Measurements from ENCODE around the gene BCAS1.

Gene BCAS1

DNA sequence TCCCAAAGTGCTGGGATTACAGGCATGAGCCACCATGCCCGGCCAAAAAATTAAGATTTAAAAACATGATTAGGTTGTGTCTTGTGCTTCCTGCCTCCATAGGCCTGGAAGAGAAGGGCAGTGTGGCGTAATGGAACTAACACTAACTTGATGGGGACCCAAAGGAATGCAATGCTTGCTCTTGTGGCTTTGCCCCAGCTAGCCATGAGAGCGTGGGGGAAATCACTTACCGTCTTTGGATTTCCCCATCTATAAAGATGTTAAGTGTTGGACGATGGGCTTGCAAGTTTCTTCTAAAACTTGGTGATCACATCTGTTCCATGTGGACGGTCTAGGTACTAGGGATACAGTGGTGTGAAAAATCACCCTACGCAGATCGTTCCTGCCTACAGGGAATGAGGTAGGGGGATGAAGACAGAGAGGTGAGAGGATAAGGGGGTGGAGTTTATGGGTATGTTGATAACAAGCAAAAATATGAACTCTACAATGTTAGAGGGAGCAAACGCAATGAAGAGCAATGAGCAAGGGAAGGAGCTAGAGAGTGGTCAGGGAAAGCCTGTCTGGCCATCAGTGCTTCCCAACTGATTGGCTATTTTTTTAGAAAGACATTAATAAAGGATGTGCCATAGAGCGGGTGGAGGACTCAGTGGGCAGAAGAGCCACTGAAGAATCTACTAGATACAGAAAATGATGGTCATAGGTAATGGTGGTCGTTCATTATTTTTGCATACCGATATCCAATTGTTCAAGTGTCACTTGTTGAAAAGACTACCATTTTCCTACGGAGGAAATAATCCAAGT, 165.2 kb downstream of the BCAS1 start:
- TF ChIP-seq CTCF (conservative IDR thresholded peaks at IDR 0.05): no peak
- no peak overlapping the region for H3K27ac ChIP-seq

DNA sequence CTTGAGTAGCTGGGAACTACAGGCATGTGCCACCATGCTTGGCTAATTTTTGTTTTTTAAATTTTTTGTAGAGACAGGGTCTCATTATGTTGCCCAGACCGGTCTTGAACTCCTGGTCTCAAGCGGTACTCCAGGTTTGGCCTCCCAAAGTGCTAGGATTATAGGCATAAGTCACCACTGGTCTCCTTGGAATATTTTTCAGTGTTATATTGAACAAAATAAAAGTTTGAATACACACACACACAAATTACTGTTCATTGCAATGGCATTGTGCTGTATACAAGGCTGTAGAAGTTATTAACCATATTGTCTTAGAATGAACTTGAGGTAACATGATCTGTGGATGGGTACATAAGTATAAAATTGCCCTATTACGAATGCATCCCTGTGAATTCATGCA, 166.1 kb downstream of the BCAS1 start:
- no peak for TF ChIP-seq CTCF (conservative IDR thresholded peaks at IDR 0.05)
- no peak overlapping the region for H3K27ac ChIP-seq

DNA sequence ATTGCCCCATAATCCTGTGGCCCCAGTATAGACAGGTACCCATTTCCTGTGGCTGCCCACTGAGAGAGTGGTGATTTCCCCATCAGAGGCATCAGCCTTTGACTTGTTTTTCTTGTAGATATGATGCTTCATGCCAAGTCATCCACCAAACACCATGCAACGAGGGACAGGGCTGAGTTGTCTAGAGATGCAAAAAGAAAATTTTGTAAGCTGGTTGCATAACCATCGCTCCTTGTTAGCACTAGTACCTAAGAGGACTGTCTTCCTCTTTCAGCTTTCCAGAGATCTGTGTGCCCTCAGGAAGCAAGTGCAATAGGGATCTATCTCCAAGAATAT, 166.8 kb downstream of the BCAS1 start:
- no peak overlapping the region for H3K27ac ChIP-seq
- no peak for TF ChIP-seq CTCF (conservative IDR thresholded peaks at IDR 0.05)

DNA sequence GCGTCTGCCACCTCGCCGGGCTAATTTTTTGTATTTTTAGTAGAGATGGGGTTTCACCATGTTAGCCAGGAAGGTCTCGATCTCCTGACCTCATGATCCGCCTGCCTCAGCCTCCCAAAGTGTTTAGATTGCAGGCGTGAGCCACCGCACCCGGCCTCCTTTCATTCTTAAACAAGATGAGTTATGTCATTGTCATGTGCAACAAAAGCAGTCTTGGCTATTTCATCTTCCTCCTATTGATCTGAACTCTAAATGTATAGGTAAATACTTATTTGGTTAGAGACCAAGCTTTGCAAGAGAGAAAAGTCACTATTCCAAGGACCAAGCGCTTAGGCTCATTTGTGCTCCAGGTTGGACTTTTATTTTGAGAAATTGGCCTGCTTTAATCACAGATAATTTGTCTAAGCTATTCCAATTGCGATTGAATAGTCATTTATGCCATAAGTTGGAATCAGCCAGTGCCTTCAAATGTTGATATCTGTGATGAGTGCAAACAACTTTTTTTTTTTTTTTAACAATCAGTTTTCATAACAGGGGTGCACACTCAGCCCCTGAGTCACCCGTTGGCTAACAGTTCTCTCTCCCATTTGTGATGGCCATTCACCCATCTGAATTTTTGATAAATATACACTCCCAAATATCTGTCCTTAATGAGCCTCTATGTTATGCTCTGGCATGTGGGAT, 167.3 kb downstream of the BCAS1 start:
- no peak overlapping the region; the same call in 1 of the 2 replicates for H3K27ac ChIP-seq
- TF ChIP-seq CTCF (conservative IDR thresholded peaks at IDR 0.05): no peak

GRCh38 chr20:53901497-53902096, 168.8 kb downstream of the BCAS1 start:
- TF ChIP-seq CTCF (conservative IDR thresholded peaks at IDR 0.05): no peak
- peak overlapping the region; percentile 66 for H3K27ac ChIP-seq

DNA sequence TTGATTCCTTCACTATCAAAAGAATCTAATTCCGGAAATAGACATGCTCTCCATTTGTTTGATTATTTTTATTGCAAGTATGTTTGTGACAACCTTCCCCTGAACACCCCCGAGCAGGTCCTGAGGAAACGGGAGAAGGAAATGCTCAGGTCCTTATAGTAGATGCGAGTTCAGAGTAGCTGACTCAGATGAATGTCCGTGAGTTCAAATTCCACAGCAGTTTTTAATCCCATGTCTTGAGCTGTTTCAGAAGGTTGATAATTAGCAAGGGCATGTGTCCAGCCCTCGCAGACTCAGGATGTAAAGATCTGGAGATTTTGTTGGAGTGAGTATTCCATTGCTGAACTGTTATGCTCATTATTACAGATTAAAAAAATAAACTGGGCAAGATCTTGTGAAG, 169.3 kb downstream of the BCAS1 start:
- peak overlapping the region; percentile 66 for H3K27ac ChIP-seq
- TF ChIP-seq CTCF (conservative IDR thresholded peaks at IDR 0.05): no peak

DNA sequence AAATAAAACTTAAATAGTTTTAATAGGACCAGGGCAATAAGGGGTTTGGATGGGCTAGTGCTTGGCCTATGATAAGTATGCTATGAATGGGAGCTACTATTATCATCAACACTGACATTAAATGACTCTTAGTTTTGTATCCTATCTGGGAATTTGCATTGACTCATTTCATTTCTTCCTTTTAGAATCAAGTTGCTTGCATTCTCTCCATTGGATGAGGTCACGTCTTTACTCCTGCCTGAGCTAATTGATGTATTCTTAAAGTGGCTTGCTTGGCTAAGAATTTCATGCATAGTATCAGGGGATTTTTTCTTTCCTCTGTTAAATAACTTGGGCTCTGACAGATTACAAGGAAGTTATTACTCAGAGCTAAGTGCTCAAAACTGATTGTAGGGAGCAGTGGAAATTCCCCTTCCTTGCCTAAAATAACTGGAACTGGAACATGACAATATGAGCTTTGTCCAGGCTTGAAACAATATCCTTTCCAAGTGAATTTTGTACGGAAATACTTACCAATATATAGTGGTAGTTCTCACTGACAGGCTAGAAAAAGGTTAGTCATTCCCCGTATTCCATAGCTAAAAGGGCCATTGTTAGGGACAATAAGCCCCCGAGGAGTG, 169.9 kb downstream of the BCAS1 start:
- peak overlapping the region; percentile 66 for H3K27ac ChIP-seq
- TF ChIP-seq CTCF (conservative IDR thresholded peaks at IDR 0.05): no peak

Data from VCaP (cell line).